HG03039 (cell line): Measurements from ENCODE around the gene SFRP2.

Source experiments
- ATAC-seq: cut with Tn5 transposase; IDR thresholded peaks from one replicate; pipeline ENCODE4 v1.9.1; 2021; ENCODE audit warnings: mild to moderate bottlenecking, moderate library complexity; ENCODE audit not compliant: unreplicated experiment

The SFRP2 gene

DNA sequence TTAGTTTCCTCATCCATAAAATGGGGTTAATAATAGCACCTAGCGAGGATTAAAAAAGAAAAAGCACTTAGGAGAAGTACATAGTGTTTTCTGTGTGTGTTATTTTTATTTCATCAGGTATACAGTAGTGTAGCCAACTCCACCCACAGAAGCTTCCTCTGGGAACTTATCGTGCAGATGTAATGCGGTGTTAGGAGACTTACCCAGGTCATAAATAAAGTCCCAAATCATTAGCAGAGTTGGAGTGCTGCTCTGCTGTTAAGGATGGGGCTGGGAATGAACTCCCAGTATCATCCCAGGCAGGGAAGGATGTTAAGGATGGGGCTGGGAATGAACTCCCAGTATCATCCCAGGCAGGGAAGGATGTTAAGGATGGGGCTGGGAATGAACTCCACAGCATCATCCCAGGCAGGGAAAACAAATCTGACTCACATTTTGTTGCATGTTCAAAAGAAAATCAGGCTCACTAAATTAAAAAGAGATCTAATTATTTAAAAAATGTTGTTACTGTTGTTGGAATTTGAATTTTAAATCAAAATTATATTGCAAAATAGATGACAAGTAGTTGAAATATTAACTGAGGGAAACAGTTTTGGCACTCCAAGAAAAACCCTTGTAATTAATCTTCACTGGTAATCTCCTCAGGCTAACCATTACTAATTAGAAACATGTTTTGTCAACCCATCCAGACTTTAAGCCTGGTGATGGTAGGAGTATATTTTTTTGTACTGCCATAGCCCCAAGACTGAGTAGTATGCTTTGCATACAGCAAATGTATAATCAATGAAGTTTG lies 10.2 kb upstream of the SFRP2 start:
- ATAC-seq = no peak

DNA sequence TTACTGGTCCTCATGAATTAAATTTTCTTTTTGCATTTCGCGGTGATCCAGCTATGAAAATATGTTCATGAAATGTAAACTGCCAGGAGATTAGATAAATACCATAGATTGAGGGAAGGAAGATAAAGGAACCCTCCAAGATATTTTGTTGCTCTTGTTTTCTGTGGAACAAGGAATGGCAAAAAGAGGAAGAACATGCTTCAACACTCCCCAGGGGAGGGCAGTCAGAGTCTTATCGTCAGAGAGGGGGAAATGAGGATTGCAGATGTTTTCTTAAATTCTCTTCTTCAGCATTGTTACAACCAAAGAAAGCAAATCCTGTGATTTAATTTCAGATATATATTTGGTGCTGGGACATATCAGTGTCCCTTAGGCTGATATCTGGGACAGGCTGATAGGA lies 9.5 kb upstream of the SFRP2 start:
- ATAC-seq = no peak

DNA sequence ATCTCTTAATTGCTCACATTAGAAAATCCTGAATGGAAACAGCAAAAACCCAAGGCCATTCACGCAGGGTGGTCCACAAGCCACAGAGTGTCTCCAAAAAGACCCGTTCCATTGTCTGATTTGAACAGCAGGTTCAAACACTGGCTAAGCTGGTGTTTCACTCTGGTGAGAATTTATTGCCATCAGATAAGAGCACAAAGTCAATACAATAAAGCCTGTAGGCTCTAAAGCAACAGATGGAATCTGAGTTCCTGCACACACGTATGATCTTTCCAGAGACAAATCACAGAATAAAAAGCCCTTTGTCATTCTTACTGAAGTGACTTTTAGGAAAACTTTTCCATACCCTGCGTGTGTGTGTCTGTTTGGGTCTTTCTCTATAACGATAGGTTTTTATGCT lies 5.1 kb upstream of the SFRP2 start:
- ATAC-seq = no peak

DNA sequence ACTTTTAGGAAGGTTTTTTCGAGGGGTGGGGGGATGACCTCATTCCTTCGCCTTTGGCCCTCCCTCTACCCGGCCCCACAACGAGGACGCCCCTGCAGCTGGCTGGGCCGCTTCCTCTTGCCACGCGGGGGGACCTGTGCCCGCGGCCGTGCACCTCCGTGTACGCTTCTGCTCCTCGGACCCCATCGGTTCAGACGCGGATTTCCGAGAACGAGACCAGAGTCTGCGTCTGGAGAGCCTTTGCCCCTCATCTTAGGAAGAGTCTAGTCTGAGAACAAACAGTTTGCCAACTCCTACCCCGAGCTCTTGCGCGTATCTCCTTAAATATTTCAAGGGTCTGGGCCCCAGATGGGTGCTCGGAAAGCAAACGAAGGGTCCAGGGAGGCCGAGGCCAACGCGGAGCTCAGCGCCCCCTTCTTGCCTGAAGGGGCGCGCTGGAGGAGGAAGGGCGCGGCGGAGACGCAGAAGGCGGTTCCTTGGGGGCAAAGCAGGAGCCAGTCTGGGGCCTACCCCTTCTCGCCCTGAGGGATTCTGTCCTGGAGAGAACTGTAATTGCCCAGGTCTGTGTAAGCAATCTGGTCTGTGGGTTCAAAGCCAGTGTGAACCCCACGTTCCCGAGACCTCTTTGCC lies 3.9 kb upstream of the SFRP2 start:
- no peak for ATAC-seq

DNA sequence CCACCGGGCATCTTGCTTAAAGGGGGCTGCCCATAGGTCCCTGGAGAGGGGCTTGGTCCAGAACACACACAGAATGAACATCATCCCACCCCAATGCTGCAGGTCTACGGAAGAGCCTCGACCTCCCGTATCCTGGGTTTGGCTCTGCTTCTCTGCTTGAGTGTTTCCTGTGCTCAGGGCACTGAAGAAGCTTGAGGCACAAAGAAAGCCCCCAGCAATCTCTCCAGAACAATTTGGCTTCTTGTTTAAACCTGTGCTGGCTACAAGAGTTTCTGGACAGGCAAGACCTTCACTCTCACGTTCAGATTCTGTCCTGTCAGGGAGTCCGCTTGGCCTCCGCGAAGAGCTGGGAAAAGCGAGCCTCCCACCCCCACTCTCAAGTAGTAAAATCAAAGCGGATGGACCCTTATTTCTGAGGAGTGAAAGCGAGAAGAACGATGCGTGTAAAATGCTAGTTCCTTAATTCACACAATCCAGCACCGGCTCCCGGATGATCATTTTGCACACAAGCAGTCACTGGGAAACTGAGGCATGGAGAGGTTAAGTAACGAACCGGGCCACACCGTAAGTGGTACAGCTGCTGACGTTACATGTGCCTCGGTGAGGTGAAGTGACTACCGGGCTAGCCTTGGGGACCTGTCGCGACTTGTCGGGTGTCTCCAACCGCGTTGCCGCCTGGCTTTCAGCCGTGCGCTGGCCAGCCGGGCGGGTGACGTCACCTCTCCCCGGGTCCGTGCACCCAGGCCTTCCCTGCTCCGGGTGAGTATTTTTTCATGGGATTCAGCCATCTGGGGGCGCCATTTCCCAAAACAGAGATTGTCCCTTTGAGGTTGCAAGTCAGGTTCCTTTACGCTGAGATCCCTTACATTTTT lies 3.1 kb upstream of the SFRP2 start:
- ATAC-seq = no peak

DNA sequence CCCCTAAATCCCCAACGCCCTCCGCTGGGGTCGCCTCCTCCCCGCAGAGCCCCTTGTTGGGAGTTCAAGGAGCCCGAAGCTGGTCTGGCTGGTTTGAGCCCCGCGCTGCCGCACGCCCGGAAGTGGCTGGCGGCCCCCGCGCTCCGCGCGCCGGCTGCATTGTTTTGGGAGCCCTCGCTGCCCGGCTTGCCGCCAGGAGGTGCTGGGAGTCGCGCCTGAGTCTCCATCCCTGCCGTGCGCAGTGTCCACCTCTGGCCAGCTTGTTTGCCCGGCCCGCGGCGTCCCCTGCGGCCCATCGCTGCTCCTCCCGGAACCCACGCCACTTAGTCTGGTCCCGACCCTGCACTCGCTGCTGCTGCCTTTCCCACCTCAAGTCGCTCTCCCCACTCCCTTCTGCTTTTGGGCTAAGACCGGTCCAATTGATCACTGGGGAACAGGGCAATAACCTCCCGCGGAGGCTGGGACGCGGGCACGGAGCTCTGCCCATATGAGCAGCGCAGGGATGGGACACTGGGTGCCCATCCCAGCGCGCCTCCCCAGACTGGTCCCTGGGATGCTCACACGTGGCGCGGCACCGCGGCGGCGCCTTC lies 2.2 kb upstream of the SFRP2 start:
- no peak for ATAC-seq

DNA sequence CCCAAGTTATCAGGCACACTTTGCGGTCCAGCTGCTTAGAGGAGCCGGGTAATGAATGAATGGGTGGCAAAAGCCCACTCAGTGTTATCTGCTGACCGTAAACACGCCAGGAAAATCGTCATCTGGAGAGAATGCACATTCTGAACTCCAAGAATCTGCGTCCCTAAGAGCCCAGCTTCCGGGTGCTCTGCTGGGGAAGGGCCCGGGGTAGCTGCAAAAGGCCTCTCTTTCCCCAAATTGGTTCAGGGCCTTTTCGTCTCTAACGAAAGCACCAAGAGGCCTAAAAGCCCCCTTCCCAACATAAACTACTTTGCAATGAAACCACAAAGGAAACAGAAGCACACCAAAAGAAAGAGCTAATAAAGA lies 1.6 kb upstream of the SFRP2 start:
- ATAC-seq = no peak

DNA sequence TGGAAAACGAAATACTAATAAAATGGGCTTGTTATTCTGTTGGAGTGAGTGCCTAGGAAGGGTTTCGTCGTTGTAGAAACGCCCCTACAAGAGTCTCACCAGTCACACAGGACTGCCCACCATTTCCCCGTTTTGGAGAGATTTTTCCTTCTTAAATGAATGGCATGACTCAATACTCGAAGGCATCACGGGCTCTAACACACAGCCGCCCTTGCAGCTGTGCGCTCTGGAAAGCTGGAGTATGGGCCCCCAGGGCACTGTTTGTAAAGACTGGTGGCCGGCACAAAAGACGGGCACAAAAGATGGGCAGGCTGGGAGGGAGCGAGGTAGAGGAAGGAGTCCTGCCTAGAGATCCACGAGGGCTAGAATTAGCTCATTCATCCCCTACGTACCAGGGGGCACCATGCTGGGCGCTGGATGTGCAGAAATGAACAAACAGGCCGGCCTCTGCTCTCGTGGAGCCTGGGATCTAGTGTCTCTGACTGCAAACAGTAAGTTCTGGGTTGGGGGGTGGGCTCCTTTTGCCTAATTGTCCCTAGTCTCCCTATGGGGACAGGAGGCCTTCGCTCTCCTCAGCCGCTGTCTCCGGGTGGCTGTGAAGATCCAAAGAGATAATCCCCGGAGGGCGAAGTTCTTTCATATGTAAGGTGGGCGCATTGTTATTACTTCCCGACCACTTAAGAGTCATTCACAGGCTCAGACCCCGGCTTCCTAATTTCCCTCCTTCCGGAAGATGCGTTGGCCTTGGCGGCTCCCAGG lies 1.0 kb upstream of the SFRP2 start:
- ATAC-seq = no peak

DNA sequence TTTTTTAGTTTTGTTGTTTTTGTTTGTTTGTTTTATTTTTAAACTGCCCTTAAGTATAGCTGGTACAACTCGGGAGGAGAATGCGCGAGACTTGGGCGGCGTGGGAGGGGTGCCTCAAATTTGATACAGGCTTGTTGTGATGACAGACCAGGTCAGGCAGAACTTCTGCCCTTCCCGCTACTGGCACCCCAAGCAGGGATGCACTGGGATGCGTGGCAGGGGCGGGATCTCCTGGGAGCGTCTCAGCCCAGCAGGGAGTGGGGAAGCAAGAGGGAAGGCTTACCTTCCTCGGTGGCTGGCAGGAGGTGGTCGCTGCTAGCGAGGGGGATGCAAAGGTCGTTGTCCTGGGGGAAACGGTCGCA lies 851 bp downstream of the SFRP2 start:
- no peak for ATAC-seq

DNA sequence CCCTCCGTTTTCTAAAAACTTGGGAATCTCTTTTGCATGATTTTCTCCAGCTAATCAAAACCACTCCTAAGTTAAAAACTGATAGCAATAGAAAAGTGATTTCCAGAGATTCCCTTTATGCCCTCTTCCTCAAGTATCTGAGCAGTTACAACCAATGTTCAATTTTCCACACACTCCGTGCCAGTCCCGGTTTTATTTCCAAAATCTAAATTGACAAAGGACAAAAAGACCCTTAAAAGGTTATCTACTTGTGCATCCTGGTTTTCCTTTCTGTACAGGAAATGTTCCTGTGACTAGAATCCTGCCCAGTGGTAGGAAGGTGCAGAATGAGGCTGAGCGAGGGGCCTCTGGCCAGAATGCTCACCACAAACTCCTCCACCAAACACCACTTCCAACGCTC lies 1.3 kb downstream of the SFRP2 start:
- no peak for ATAC-seq

DNA sequence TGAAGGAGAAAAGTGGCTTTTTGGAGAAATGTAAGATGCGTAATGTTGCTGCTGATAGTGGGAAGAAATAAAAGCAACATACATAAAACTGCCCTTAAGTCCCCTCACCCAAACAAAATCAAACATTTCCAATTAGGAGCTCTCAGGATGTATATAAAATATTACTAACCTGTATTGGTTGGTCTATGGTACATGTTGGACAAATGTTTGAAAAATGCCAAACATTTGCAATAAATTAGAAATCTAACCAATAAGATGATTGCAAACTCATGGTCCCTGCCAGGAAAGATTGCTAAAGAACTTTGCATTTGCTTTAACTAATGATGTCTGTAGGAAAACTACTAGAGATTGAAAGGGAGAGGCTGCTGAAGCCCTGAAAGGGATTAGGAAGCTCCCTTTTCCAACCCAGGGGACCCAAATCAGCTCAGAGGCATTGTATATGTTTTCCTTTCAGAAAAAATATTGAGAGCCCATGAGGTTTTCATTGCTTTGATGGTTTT lies 1.8 kb downstream of the SFRP2 start:
- ATAC-seq = no peak

DNA sequence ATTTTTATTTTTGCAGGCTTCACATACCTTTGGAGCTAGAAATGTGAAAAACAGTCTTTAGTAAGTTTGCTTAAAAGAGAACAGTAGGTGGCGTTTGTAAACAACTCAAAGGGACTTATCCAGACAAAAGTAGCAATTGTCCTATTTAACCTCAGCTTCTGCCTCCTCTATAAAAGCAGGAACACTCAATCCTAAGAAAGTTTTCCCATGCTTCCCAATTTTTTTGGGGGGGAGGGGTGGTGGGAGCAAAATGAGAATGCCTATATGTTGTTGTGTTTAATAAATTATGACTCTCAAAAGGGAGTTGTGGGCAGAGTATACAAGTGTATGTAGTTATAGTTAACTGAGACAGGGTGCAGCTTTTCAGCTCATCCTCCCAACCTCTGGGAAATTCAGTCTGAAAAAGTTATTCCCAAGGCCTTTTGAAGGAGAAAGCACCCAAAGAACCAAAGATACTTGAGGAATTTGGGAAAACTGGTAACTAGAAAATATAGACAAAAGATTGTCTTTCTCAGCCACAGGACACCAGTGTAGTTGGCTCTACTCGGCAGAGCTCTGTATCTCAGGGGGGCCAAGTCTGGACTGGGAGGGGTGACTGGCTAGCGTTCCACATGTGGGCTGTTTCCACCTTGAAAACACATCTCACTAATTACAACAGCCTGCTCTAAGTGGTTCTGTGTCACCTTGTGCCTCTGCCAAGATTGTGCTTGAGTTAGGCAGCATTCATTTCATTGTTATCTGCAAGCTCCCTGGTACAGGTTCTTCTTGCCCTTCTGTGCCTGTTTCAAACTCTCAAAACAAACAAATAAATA lies 2.8 kb downstream of the SFRP2 start:
- ATAC-seq = no peak

DNA sequence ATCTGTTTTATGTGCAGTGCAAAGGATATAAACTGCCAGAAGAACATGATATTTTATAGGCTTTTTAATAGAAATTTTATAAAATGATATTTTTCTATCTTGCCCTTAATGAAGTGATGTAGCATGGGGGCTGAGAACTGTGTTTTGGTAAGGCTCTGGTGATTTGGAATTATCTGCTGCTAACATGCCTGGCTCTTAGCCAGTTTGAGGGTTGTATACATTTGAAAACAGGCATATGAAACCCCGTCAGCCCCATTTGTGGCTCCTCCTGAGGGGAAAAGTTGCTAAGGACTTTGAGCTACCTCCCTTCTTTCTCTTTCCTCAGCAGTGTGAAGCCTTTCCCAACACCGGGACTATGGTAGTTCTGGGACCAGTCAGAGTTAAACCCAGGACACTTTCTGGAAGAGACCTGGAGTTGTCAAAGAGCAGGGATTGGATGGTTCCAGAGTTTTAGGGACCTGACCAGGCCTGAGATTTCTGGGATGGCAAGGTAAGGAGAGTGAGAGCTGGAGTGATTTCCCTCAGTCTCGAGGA lies 4.7 kb downstream of the SFRP2 start:
- ATAC-seq = no peak

DNA sequence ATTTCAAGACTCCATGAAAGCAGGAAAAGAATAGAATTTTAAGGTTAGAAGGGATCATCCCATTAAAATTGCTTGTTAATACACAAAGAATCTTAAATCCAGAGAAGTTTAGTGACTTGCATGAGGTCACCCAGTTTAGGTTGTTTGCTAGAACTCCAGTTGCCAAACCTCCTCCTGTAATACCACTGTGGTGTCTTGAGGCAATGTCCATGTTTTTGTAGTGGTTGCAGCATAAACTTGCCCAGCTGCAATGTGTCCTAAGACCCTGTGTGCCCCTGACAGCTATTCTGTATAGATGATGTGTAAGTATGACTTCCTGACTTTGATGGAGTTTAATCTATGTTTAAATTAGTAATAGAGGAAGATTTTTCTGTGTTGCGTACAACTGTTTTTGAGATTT lies 6.3 kb downstream of the SFRP2 start:
- ATAC-seq = no peak

DNA sequence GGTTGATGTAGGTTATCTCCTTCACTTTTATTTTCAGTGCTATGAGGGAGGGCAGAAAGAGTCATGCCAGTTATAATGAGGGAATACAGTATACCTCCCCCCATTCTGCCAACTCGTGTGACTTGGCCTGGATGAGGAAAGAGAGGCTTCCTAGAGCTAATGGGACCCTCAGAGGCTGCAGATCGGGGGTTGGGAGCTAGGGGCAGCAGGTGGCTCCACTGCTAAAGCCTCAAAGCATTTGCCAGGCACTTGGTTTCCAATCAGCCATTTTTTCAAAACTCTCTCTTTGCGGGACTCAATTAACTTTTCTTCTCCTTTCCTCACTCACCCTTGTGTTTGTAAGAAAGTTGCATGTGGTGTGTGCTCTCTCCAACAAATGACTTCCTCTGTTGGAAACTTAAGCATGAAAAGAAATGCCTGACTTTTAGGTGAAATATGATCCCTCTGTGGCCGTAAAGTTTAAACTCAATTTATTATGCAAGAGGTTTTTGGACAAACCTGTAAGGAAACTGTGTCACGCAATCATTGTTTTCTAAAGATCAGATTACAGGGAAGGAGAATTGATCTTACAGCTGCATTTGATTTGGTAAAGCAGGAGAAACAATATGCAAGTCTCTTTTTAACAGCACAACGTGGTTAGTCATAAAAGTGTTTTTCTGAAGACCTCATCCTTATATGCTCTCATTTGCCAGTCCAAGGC lies 7.0 kb downstream of the SFRP2 start:
- no peak for ATAC-seq

DNA sequence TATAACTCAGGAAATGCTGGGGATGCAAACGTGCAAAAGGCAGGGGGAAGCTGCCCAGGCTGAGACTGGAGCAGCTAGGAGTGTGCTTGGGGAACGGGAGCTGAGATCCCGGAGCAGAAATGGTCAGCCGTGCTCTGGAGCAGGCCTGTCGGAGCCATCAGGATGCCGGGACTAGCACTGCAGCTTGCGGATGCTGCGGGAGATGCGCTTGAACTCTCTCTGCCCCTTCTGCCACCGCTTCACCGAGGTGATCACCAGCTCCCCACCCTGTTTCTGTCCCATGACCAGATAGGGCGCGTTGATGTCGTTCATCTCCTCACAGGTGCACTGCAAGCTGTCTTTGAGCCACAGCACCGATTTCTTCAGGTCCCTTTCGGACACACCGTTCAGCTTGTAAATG lies 7.6 kb downstream of the SFRP2 start:
- no peak for ATAC-seq

DNA sequence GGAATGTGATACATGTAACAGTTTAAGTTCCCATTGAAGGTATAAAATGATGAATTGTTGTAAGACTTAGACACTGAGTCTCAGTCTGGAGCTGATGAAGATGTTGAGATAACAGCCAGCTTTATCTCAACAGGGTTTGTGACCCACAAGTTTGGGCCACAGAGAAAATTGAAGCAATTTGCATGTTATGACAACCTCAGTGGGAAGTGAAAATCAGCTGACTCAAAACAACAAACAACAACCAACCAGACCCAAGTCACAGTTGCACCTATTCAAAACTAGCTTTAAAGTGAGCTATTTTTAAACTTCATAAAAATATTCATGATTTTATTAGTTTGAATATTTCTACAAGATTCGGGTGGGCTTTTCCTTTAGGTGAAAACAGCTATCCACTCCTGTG lies 8.0 kb downstream of the SFRP2 start:
- no peak for ATAC-seq

DNA sequence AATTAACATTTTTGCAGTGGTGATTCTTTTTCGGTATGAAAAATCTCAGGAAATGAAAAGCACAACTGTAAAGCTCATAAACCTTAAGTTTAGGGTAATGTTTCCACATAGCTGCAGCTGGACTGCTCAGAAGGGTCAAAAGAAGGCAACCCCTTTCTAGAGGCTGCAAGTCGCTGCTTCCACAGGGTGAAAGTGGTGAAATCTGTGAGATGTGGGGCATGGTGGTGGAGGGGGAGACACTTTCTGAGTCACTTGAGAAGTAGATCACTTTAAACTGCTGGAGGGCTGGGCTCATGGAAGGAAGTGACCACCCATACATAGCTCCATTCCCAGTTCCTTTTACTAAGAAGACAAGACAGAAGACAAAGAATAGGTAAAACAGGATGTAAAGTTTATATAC lies 8.7 kb downstream of the SFRP2 start:
- no peak for ATAC-seq

DNA sequence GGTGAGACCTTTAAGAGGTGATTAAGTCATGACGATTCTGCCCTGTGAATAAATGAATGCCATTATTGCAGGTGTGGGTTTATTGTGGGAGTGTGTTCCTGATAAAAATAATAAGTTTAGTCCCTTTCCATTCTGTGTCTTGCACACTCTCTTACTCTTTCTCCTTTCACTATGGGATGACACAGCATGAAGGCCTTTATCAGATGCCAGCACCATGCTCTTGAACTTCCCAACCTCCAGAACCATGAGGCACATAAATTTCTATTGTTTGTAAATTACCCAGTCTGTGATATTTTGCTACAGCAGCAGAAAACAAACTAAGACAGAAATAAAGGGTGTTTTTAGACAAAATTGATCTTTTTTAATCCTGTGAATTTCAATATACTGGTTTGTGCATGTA lies 10.5 kb downstream of the SFRP2 start:
- ATAC-seq = no peak
